ENCODE data around the gene NDUFS4. TPM values are rescaled to one million over a fixed set of nuclear protein-coding genes. Genes with fewer than 3 reads are reported as not detected.

NDUFS4 gene
- total RNA-seq, 2 donors from 2014 or later = 74.4 to 79.4 TPM

Other genes with a start within 250 kb of the NDUFS4 start
- 10 to 100 TPM; 18.3 to 19.2 TPM for gene FST, start 80.0 kb upstream of the NDUFS4 start, total RNA-seq

Measured in posterior vena cava (tissue), 2 donors.